ENCODE data around the gene ADARB2.

The ADARB2 gene

DNA sequence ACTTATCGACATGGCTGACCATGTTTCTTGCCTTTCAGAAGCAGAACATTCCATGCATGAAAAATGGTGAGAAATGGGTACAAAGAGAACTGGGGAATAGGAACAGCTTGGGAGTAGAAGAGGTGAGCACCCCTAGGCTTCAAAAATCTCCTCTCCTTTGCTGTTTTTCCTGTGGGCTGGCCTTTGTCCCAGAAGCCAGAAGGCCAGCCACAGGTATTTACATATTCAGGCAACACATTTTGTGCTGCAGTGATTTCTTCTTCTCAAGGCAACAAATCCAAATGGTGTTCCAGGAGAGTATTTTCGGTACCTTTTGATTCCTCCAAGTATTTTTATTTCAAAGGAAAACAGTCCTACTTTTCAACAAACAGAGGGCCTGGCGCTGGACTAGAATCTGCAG, 31.1 kb downstream of the ADARB2 start:
- CTCF ChIA-PET, result interaction anchor here (0.6 kb wide), 1 partner anchor 1020 kb away, joined by 3 read pairs; no protein-coding TSS in a partner anchor
- TF ChIP-seq ELF4 (IDR thresholded peaks at IDR 0.05) (no peak), TARDBP (IDR thresholded peaks at IDR 0.05) (no peak), BHLHE40 (IDR thresholded peaks at IDR 0.05; ENCODE audit: borderline replicate concordance) (no peak), ARNT (IDR thresholded peaks at IDR 0.05) (no peak), L3MBTL2 (conservative IDR thresholded peaks at IDR 0.05) (no peak)
- DNase-seq (ENCODE audit: extremely low spot score), result no peak
- POLR2A ChIA-PET, result no interaction called here

DNA sequence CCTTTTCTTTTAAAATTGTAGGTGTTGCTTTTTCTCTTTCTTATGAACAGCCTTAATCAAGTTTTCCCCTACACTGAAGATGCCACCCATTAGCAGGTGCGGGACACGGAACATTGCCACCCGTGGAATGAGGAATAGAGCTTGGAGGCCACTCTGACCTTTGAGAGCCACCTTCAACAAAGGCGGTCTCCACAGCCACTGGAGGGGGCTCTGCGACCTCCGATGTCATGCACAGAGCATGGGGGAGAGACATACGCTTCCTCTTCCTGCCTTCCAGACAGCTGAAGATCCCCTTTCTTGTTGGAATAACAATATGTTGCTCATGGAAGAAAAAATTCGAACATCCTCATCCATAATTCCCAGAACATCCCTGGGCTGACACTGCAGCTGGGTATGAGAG, 39.1 kb downstream of the ADARB2 start:
- CTCF ChIA-PET, result no interaction called here
- no peak for DNase-seq (ENCODE audit: extremely low spot score)
- POLR2A ChIA-PET, result no interaction called here
- TF ChIP-seq FOXK2 (IDR thresholded peaks at IDR 0.05) (no peak), NFRKB (IDR thresholded peaks at IDR 0.05) (no peak), FOXA1 (IDR thresholded peaks at IDR 0.05) (no peak), L3MBTL2 (conservative IDR thresholded peaks at IDR 0.05) (no peak), ARNT (IDR thresholded peaks at IDR 0.05) (no peak), CTBP1 (IDR thresholded peaks at IDR 0.05; ENCODE audit: borderline replicate concordance) (no peak), SP1 (IDR thresholded peaks at IDR 0.05) (no peak), ZNF384 (IDR thresholded peaks at IDR 0.05) (no peak), LEF1 (IDR thresholded peaks at IDR 0.05; ENCODE audit: borderline replicate concordance) (no peak), ELF4 (IDR thresholded peaks at IDR 0.05) (no peak), TARDBP (IDR thresholded peaks at IDR 0.05) (no peak)
- TF ChIP-seq, protein P1, sequence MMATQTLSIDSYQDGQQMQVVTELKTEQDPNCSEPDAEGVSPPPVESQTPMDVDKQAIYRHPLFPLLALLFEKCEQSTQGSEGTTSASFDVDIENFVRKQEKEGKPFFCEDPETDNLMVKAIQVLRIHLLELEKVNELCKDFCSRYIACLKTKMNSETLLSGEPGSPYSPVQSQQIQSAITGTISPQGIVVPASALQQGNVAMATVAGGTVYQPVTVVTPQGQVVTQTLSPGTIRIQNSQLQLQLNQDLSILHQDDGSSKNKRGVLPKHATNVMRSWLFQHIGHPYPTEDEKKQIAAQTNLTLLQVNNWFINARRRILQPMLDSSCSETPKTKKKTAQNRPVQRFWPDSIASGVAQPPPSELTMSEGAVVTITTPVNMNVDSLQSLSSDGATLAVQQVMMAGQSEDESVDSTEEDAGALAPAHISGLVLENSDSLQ (IDR thresholded peaks at IDR 0.05), result no peak

DNA sequence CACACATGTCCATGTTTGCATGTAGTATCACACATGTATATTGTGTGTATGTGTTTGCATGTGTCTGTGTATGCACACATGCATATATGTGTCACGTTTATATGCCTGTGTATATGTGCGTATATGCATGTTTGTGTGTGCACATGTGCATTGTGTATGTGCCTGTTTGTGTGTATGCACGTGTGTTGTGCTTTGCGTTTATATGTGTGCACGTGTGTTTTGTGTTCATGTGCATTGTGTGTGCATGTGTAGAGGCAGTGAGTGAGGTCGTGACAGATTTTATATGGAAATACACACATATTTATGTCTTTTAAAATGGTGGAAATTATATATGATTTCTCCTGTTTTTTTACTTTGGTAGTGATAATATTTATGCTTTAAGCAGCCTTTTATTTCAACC, 41.2 kb downstream of the ADARB2 start:
- no peak for TF ChIP-seq BHLHE40 (IDR thresholded peaks at IDR 0.05; ENCODE audit: borderline replicate concordance)
- no peak for TF ChIP-seq ZNF384 (IDR thresholded peaks at IDR 0.05)
- no peak for TF ChIP-seq SUZ12 (IDR thresholded peaks at IDR 0.05)
- TF ChIP-seq ELF4 (IDR thresholded peaks at IDR 0.05), result no peak
- no peak for TF ChIP-seq HDGF (IDR thresholded peaks at IDR 0.05; ENCODE audit: borderline replicate concordance)
- TF ChIP-seq, protein P1 (IDR thresholded peaks at IDR 0.05), result no peak
- no peak for TF ChIP-seq NFRKB (IDR thresholded peaks at IDR 0.05)
- TF ChIP-seq L3MBTL2 (conservative IDR thresholded peaks at IDR 0.05), result no peak
- no peak for TF ChIP-seq LEF1 (IDR thresholded peaks at IDR 0.05; ENCODE audit: borderline replicate concordance)
- no peak for TF ChIP-seq ARNT (IDR thresholded peaks at IDR 0.05)
- TF ChIP-seq FOXA1 (IDR thresholded peaks at IDR 0.05), result no peak
- TF ChIP-seq FOXM1 (IDR thresholded peaks at IDR 0.05; ENCODE audit: borderline replicate concordance), result no peak
- no peak for TF ChIP-seq CTBP1 (IDR thresholded peaks at IDR 0.05; ENCODE audit: borderline replicate concordance)
- no peak for TF ChIP-seq SP1 (IDR thresholded peaks at IDR 0.05)
- no peak for TF ChIP-seq TARDBP (IDR thresholded peaks at IDR 0.05)
- no peak for TF ChIP-seq FOXK2 (IDR thresholded peaks at IDR 0.05)
- CTCF ChIA-PET, result no interaction called here
- POLR2A ChIA-PET, result no interaction called here
- no peak for DNase-seq (ENCODE audit: extremely low spot score)

DNA sequence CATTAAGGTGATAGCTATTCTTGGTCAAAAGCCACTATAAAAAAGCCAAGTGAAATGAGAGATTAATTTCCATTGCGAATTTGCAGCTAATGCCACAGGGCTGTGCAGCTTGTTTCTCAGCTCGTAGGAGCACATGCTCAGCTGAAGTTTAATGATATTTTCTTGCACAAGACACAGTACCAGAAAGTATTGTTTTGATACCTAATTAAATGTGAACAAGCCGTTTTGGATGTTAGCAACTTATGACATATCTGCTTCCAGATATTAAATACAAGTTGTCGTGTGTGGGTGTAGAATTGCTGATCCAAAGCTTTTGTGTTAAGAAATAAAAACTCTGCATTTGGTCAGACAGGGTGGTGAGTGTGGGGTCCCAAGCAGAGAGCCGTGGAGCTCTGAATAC, 47.2 kb downstream of the ADARB2 start:
- CTCF ChIA-PET, result interaction anchor here (0.9 kb wide), 1 partner anchor 24 kb away, joined by 5 read pairs; no protein-coding TSS in a partner anchor

DNA sequence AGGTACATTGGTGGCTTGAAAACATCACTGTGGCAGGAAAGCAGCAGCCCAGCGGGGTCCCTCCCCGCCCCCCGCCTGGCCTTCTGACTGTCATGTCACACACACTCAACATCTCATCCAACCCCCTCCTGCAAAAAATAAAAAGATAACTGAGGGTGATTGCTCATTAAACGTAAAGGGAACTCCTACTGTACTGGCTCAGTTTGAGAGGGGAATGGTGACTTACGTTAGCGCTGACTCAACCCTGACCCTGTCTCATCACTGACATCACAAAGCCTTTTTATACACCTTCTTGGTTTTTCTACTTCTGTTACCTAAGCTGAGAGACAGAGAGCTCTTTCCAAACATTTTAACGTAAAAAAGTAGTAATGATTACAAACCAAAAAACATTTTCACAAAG, 48.8 kb downstream of the ADARB2 start:
- no peak for DNase-seq (ENCODE audit: extremely low spot score)
- ChIA-PET POLR2A (no interaction called here), CTCF (no interaction called here)
- no peak for TF ChIP-seq FOXM1 (IDR thresholded peaks at IDR 0.05; ENCODE audit: borderline replicate concordance)

More for the DNA sequence above, 47.2 kb downstream of the ADARB2 start:
- DNase-seq (ENCODE audit: extremely low spot score), result no peak
- TF ChIP-seq SUZ12 (IDR thresholded peaks at IDR 0.05), result no peak
- TF ChIP-seq FOXM1 (IDR thresholded peaks at IDR 0.05; ENCODE audit: borderline replicate concordance), result no peak
- no peak for TF ChIP-seq NFRKB (IDR thresholded peaks at IDR 0.05)
- TF ChIP-seq ELF4 (IDR thresholded peaks at IDR 0.05), result no peak
- TF ChIP-seq LEF1 (IDR thresholded peaks at IDR 0.05; ENCODE audit: borderline replicate concordance), result no peak
- TF ChIP-seq CTBP1 (IDR thresholded peaks at IDR 0.05; ENCODE audit: borderline replicate concordance), result no peak
- TF ChIP-seq FOXA1 (IDR thresholded peaks at IDR 0.05), result no peak
- TF ChIP-seq ZNF384 (IDR thresholded peaks at IDR 0.05), result no peak
- no peak for TF ChIP-seq TARDBP (IDR thresholded peaks at IDR 0.05)
- no peak for TF ChIP-seq SP1 (IDR thresholded peaks at IDR 0.05)
- no peak for TF ChIP-seq ARNT (IDR thresholded peaks at IDR 0.05)
- no peak for TF ChIP-seq BHLHE40 (IDR thresholded peaks at IDR 0.05; ENCODE audit: borderline replicate concordance)
- TF ChIP-seq HDGF (IDR thresholded peaks at IDR 0.05; ENCODE audit: borderline replicate concordance), result no peak
- no peak for TF ChIP-seq L3MBTL2 (conservative IDR thresholded peaks at IDR 0.05)
- TF ChIP-seq, protein P1 (IDR thresholded peaks at IDR 0.05), result no peak
- POLR2A ChIA-PET, result no interaction called here

GRCh38 chr10:1687623-1688150, 49.6 kb downstream of the ADARB2 start:
- no peak for TF ChIP-seq CTBP1 (IDR thresholded peaks at IDR 0.05; ENCODE audit: borderline replicate concordance)
- TF ChIP-seq ELF4 (IDR thresholded peaks at IDR 0.05), result no peak
- TF ChIP-seq SP1 (IDR thresholded peaks at IDR 0.05), result no peak
- TF ChIP-seq TARDBP (IDR thresholded peaks at IDR 0.05), result no peak
- no peak for TF ChIP-seq L3MBTL2 (conservative IDR thresholded peaks at IDR 0.05)
- no peak for TF ChIP-seq ARNT (IDR thresholded peaks at IDR 0.05)
- TF ChIP-seq LEF1 (IDR thresholded peaks at IDR 0.05; ENCODE audit: borderline replicate concordance), result no peak
- TF ChIP-seq HDGF (IDR thresholded peaks at IDR 0.05; ENCODE audit: borderline replicate concordance), result no peak
- ChIA-PET POLR2A (no interaction called here), CTCF (no interaction called here)
- no peak for DNase-seq (ENCODE audit: extremely low spot score)

Measured in HEK293T (cell line).